22Rv1 (cell line): ENCODE results near the gene ESR2.
"Not testable (repeated sequence)": the region's sequence is repeated elsewhere in the genome, so short reads cannot be mapped to it uniquely, and the experiment has no call there.

ENCODE experiments used
- H3K27ac ChIP-seq: fragments of 450-650 bp; 2 replicates; pipeline ENCODE4 v1.5.1; 2017
- ZFX ChIP-seq: fragments of 450-650 bp; IDR thresholded peaks from 2 replicates; pipeline ENCODE4 v1.6.1; 2017; ENCODE audit warnings: antibody characterized with exemption, borderline replicate concordance
- TF ChIP-seq, protein P1 (sequence below): fragments of 450-650 bp; IDR thresholded peaks from 2 replicates; pipeline ENCODE4 v1.5.1; 2017; ENCODE audit warnings: mild to moderate bottlenecking

The ESR2 gene

GRCh38 chr14:64191756-64192155 is 102.4 kb downstream of the ESR2 start:
- TF ChIP-seq, protein P1, sequence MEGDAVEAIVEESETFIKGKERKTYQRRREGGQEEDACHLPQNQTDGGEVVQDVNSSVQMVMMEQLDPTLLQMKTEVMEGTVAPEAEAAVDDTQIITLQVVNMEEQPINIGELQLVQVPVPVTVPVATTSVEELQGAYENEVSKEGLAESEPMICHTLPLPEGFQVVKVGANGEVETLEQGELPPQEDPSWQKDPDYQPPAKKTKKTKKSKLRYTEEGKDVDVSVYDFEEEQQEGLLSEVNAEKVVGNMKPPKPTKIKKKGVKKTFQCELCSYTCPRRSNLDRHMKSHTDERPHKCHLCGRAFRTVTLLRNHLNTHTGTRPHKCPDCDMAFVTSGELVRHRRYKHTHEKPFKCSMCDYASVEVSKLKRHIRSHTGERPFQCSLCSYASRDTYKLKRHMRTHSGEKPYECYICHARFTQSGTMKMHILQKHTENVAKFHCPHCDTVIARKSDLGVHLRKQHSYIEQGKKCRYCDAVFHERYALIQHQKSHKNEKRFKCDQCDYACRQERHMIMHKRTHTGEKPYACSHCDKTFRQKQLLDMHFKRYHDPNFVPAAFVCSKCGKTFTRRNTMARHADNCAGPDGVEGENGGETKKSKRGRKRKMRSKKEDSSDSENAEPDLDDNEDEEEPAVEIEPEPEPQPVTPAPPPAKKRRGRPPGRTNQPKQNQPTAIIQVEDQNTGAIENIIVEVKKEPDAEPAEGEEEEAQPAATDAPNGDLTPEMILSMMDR, result no peak
- no peak for TF ChIP-seq ZFX
- no peak overlapping the region for H3K27ac ChIP-seq

DNA sequence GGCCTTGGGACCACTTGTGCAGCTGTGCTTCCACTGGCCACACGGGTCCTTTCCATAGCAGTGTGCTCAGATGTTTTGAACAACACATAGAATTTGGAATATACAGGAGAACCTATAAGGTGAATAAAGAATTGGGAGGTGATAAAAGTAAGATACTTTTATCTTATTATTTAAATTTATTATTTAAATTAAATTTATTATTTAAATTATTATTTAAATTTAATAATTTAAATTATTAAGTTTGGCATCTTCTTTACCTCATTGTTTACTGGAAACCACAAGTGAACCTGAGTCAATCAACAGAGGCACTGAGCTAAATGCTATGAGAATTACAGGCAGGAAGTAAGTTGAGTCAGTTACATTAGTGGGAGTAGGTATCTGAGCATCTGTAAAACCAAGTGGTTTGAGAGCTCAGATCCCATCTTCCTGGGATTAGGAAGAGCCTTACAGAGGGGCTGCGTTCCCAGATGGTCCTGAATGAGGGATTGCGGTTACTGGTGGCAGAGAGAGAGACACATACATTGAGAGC is 103.1 kb downstream of the ESR2 start:
- no peak overlapping the region for H3K27ac ChIP-seq
- TF ChIP-seq, protein P1, result no peak
- TF ChIP-seq ZFX, result no peak

DNA sequence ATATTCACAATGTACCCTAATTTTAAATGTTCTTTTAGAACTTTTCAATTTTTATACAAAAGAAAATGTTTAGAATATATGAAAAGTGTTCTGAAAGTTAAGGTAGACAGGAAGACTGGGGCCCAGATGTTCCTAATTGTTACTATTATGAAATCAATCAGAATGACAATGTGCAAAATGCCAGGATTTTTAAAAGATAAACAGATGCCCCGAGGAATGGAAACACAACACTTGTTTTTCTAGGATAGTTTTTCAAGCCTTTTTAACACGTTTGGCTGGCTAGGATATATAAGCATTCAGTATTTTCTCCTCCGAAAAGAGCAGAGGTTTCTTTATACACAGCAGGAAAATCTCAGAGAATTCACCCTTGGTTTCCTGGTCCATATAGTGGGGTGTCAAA is 106.8 kb downstream of the ESR2 start:
- H3K27ac ChIP-seq, result no peak overlapping the region
- no peak for TF ChIP-seq ZFX
- TF ChIP-seq, protein P1, result no peak

GRCh38 chr14:64186231-64187129 is 107.7 kb downstream of the ESR2 start:
- TF ChIP-seq ZFX, result no peak
- TF ChIP-seq, protein P1, result no peak
- H3K27ac ChIP-seq, result no peak overlapping the region

DNA sequence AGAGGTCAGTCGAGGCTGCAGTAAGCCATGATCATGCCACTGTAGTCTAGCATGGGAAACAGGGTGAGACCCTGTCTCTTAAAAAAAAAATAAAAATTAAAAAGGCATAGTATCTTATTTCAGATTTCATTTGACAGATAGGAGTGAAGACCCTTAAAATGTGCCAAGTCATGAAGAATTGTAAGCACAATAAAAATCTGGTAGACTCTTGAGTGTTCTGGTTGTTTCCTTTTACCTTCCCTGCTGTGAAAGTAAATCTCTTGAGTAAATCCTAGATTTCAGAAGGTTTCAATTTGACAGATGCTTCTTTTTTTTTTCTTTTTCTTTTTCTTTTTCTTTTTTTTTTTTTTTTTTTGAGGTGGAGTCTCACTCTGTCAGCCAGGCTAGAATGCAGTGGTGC is 109.0 kb downstream of the ESR2 start:
- TF ChIP-seq, protein P1, result no peak
- no peak for TF ChIP-seq ZFX
- H3K27ac ChIP-seq, result no peak overlapping the region

DNA sequence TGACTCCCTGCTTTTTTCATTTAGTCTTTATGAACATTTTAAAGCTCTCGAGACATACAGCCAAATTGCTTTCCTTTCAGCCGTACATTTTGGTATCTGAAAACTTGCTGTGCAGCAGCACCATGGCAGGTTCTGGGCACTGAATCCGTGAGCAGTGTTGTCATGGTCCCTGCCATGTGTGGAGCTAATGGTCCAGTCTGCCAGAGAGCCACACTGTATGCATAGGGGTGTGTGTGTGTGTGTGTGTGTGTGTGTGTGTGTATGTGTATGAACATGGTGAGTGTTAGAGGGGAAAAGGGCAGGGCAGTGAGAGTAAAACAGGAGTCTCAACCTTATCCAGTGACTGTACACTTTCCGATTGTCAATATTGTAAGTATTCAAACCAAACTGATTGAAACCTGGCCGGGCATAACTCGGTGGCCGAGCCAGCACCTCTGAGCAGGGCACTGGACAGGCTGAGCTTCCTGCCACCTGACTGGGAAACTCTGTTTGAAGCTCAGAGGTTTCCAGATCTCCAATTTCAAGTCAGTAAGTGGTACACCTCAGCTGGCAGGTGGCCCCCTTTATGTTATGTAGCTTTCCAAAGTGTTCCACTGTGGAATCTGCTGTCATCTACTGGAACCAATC is 110.0 kb downstream of the ESR2 start:
- TF ChIP-seq ZFX, result no peak
- TF ChIP-seq, protein P1, result no peak
- H3K27ac ChIP-seq, result no peak overlapping the region

GRCh38 chr14:64182908-64183307 is 111.3 kb downstream of the ESR2 start:
- H3K27ac ChIP-seq, result not testable (repeated sequence)
